DMS 273 treated with DMSO at 0.1 percent for 48 hours (cell line): ENCODE data around the gene MAFF.

ENCODE experiments used
- DNase-seq: peaks from one replicate; lab custom pipeline; 2025; lab: John Stamatoyannopoulos, UW

MAFF gene

GRCh38 chr22:38203855-38204514 lies 2.2 kb downstream of the MAFF start:
- no peak for DNase-seq

GRCh38 chr22:38204784-38205183 lies 3.0 kb downstream of the MAFF start:
- no peak for DNase-seq

- DNase-seq = no peak
Measured at GRCh38 chr22:38205261-38206128, 3.7 kb downstream of the MAFF start.

- DNase-seq = no peak
Measured at GRCh38 chr22:38207898-38208432, 6.2 kb downstream of the MAFF start.

- DNase-seq = no peak
Measured at GRCh38 chr22:38208551-38208968, 6.8 kb downstream of the MAFF start.

GRCh38 chr22:38211556-38211955 lies 9.8 kb downstream of the MAFF start:
- no peak for DNase-seq

- no peak for DNase-seq
Measured at GRCh38 chr22:38212442-38212841, 10.6 kb downstream of the MAFF start.

- DNase-seq = no peak
Measured at GRCh38 chr22:38213319-38213989, 11.7 kb downstream of the MAFF start.

- no peak for DNase-seq
Measured at GRCh38 chr22:38213990-38214301, 12.2 kb downstream of the MAFF start.

GRCh38 chr22:38214302-38215056 lies 12.7 kb downstream of the MAFF start:
- DNase-seq = no peak

- DNase-seq = no peak
Measured at GRCh38 chr22:38215156-38216038, 13.6 kb downstream of the MAFF start.

GRCh38 chr22:38218661-38219622 lies 17.1 kb downstream of the MAFF start:
- DNase-seq = no peak

- peak; percentile 66 for DNase-seq
Measured at GRCh38 chr22:38219632-38220031, 17.8 kb downstream of the MAFF start.

- peak; percentile 69 for DNase-seq
Measured at GRCh38 chr22:38220163-38220562, 18.4 kb downstream of the MAFF start.

GRCh38 chr22:38220653-38221386 lies 19.0 kb downstream of the MAFF start:
- DNase-seq = no peak

GRCh38 chr22:38221407-38221806 lies 19.6 kb downstream of the MAFF start:
- DNase-seq = no peak

- DNase-seq = no peak
Measured at GRCh38 chr22:38221908-38222796, 20.4 kb downstream of the MAFF start.

GRCh38 chr22:38222797-38223119 lies 21.0 kb downstream of the MAFF start:
- DNase-seq = no peak
